Germinal center (tissue), 1 donor: ENCODE data around the gene MTA2.
"Not testable (repeated sequence)": the region's sequence is repeated elsewhere in the genome, so short reads cannot be mapped to it uniquely, and the experiment has no call there.

Experiments used
- DNase-seq: peaks from one replicate; pipeline ENCODE4 v3.0.0; 2012; ENCODE audit warnings: mixed read lengths, low spot score

The MTA2 gene

DNA sequence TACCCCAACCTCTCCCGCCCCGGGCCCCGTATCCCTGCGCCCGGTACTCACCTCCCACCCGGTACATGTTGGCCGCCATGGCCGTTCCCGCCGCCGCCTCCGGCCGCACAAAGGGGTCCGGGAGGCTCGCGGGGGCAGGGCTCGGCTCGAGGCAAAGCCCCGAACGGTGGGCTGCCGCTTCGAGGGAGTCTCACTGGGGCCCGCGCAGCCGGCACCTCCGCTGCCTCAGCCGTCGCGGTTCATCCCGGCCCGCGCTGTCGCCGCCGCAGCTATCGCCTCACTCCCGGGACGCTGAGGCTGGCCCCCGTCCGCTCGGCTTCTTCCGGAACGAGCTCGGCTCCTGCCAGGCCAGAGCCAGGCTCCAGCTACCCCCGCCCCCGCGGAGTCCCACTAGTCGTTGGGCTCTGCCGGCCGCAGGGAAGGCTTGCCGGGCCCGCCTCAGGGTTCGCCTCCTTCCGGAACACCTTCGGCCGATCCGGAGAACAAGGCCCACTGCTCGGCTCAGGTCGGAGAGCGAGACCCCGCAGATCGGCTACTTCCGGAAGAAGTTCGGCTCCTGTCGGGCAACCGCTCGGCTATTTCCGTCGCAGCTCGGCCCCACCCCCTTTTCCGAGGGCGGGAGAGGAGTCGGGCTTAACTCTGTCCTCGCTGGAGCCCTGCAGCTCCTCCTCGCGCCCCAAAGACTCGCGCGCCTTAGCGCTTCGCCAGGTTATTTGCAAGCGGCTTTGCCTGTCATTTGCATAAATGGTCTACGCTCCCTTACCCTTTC lies at the start of gene MTA2:
Gene MTA2 (minus strand): TSS at position 494 of the 769 bp plus-strand sequence. CDS start 415 bp downstream, at position 79.
- DNase-seq = peak; percentile 95

DNA sequence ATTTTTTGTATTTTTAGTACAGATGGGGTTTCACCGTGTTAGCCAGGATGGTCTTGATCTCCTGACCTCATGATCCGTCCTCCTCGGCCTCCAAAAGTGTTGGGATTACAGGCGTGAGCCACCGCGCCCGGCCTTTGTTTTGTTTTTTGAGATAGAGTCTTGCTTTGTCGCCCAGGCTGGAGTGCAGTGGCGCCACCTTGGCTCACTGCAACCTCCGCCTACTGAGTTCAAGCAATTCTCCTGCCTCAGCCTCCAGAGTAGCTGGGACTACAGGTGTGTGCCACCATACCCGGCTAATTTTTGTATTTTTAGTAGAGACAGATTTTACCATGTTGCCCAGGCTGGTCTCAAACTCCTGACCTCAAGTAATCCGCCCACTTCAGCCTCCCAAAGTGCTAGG lies 48.6 kb upstream of the MTA2 start:
- DNase-seq = not testable (repeated sequence)

- DNase-seq = no peak
Observed at GRCh38 chr11:62649486-62649885, 47.8 kb upstream of the MTA2 start.

GRCh38 chr11:62648967-62649364 lies 47.3 kb upstream of the MTA2 start:
- DNase-seq = no peak

- no peak for DNase-seq
Observed at GRCh38 chr11:62648185-62648966, 46.7 kb upstream of the MTA2 start.

- DNase-seq = no peak
Observed at GRCh38 chr11:62647609-62648005, 45.9 kb upstream of the MTA2 start.

DNA sequence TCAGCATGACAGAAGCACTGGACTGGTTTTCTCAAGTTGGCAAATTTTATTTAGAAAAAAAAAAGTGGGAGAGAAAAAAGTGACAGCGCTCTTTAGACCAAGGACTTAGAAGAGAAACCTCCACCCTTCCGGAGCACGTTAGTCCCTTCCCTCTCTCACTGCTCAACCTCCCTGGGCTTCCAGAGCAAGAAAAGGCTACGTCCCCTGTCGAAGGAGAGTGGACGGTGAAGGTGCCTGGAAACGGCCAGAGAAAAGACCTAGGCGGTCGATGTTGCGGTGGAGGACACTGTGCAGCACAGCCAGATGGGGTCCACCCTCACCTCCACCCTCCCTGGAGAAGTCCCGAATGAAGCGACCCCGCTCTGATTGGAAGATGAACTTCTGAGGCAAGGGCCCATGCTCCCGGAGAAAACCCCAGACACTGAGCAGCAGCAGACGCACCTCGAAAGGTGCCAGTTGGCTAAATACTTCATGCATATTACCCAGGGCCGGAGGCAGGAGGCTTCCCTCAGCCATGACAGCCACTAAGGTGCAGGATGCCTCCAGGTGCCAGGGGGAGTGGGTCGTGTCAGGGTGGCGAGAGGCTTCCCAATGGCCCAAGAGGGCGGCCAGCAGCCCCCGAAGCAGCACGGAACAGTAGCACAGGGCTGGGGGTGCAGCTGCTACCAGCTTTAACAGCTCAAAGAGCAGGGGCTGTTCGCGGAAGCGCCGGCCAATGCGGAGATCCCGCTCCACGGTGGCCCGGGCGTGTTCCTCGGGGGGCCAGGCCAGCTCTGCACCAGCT lies 45.4 kb upstream of the MTA2 start:
- DNase-seq = no peak

- DNase-seq = peak; percentile 100
Observed at GRCh38 chr11:62645946-62646824, 44.5 kb upstream of the MTA2 start, which contains the start of gene GANAB. Gene GANAB (minus strand): TSS chr11:62646613. CDS start chr11:62646599, 14 bp downstream.

DNA sequence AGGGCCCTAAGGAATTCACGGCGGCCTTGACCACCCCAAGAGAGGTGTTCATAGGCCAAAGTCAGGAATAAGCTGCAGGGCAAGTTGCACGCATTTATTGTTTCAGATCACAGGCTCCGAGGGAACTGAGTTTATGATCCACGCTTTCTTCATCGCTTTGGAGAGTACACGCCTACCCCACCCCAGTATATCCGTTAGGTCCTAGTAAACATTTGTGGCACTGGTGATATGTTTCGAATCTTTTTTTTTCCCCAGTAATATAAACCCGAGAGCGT lies 43.9 kb upstream of the MTA2 start:
- no peak for DNase-seq

- DNase-seq = no peak
Observed at GRCh38 chr11:62644220-62644619, 42.6 kb upstream of the MTA2 start.

- no peak for DNase-seq
Observed at GRCh38 chr11:62632492-62632891, 30.8 kb upstream of the MTA2 start.

DNA sequence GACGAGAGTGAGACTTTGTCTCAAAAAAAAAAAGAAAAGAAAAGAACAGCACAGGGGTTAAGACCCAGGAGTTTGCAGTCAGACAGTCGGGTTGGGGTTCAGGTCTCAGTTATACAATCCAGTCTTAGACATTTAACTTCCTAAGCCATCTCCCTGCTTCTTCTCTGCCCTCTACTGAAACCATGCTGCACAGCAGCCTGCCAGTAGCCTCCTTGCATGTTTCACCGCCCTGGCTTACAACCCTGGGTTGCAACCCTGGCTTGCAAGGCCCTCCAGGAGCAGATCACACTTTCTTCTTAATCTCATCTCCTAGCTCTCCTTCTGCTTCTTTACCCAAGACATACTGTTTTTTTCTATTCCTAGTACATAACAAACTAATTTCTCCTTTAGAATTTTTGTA lies 26.0 kb upstream of the MTA2 start:
- DNase-seq = no peak

GRCh38 chr11:62622476-62623089 lies 20.9 kb upstream of the MTA2 start:
- no peak for DNase-seq

DNA sequence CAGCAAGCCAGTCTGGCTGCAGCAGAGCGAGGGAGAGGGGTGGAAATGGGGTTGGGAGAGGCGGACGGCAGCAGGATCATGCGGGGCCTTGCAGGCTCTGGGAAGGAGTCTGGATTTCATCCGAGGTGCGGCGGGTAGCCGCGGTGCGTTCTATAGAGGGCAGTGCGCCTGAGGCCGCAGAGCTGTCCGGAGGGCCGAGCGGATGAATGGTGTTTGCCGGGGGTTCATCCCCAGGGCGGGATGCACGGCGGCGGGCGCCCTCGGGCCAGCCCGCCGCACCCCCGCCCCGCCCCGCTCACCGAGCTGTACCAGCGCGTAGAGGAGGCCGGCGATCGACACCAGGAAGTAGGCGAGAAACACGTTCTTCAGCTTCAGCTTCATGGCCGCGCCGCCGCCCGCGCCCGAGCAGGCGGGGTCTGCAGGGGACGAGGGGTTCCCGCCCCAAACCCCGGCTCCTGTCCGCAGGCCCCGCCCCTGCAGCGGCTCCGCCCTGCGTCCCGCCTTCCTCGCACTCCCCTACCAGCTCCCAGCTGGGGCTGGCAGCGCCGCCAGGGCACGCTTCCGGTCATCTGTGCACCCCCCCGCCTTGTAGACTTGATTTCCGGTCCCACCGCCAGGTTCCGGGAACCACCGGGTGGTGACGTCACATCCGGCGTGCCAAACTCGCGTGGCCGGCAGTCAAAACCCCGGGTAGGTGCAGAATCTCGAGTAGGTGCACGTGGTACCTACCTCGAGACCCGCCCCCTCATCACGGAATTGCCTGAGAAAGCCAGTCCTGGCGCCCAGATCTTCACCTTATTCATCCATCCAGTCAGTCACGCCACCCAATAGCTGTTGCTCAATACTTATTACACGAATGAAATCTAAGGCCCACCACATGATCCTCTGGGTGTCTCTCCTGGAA lies 20.2 kb upstream of the MTA2 start, which contains the start of gene B3GAT3:
Gene B3GAT3 (minus strand): TSS at position 420 of the 904 bp plus-strand sequence. CDS start 39 bp downstream, at position 381.
- DNase-seq = peak; percentile 96

DNA sequence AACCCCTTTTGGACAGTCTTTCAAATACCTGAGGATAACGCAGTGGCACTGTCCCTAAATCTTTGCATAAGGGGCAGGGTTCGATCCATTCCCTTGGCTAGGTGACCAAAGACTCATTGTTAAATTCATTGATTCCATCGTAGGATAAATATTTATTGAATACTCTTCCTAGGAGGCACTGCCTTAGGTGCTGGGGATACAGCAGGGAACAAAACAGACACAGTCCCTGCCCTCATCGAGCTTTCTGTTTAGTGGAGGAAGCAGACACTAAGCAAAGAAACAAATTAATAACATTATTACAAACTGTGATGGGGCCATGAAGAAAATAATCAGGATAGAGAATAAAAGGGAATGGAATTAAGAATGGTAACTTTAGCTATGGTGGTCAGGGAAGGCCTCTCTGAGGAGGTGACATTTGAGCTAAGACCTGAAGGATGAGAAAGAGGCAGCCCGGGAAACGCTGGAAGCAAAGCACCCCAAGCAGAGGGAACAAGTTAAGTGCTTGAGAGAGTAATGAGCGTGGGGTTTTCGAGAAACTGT lies 19.4 kb upstream of the MTA2 start:
- no peak for DNase-seq

- not testable (repeated sequence) for DNase-seq
Observed at GRCh38 chr11:62616957-62617356, 15.3 kb upstream of the MTA2 start.

DNA sequence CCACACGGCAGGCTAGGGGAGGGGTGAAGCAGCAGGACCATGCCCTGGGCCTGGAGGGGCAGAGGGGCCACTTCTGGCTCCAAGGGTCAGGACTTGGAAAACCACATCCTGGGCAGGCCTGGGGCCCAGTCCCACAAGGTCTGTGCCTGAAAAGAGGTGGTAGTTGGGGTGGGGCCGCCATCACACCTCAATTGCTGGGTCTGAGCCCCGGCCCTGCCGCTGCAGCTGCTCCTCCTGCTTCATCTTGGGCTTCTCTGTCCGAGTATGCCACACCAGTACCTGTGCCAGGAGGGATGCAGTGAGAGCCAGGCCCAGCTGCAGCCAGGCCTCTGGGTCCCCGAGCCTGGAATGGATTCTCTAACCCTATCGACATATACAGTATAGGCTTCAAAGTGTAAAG lies 13.9 kb upstream of the MTA2 start:
- no peak for DNase-seq

DNA sequence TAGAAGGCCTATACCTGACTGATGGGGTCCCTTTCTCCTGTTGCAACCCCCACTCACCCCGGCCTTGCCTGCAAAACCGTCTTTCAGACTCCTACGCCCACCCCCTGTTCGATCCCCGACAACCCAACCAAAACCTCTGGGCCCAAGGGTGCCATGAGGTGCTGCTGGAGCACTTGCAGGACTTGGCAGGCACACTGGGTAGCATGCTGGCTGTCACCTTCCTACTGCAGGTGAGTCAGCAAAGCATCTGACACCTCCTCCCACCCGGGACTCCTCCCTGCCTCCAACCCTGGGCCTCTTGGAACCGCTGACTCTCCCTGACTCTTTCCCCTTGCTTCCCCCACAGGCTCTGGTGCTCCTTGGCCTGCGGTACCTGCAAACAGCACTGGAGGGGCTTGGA lies 12.6 kb upstream of the MTA2 start:
- DNase-seq = no peak

GRCh38 chr11:62613291-62613778 lies 11.7 kb upstream of the MTA2 start:
- no peak for DNase-seq
